Measurements from ENCODE around the gene DCXR. TPM values are rescaled to one million over a fixed set of nuclear protein-coding genes. Genes with fewer than 3 reads are reported as not detected.
A peak's percentile ranks its signal among the peaks of the same experiment; 100 is the strongest.

The DCXR gene
- total and polyA plus RNA-seq, 2 donors (not counting 3 experiments of a cell fraction or from before 2014, with no cell fraction given) = 93.0 to 178 TPM

DNA sequence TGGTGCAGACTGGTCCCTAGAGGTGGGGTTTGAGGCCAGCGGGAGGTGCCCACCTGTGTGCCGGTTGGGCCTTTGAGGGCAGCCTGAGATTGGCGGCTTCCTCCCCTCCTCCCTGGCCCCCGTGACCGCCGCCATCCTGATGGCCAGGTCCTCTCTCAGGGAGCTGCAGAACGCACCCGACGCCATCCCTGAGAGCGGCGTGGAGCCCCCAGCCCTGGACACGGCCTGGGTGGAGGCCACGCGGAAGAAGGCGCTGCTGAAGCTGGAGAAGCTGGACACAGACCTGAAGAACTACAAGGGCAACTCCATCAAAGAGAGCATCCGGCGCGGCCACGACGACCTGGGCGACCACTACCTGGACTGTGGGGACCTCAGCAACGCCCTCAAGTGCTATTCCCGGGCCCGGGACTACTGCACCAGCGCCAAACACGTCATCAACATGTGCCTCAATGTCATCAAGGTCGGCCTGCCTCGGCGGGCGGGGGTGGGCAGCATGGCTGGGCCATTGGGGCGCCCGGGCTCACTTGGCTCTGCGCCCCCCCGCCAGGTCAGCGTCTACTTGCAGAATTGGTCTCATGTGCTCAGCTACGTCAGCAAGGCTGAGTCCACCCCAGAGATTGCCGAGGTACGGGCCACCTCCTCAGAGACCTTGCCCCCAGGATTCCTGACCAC lies 17.0 kb upstream of the DCXR start:
- ChIA-PET CTCF (interaction anchor here (0.8 to 1.1 kb wide), 2 partner anchors 10 to 24 kb away, joined by 4 to 5 read pairs; no protein-coding TSS in a partner anchor), POLR2A (no interaction called here)
- no peak overlapping the region for H3K4me3 ChIP-seq (replicated peaks in 1 of 3; ENCODE audit: insufficient read depth in 1 of 3, low read depth in 1 of 3, low read length in 3 of 3)
- no peaks in the 10 kb centered on the region for H4K20me1 ChIP-seq (replicated peaks; ENCODE audit: control insufficient read depth, extremely low read depth, insufficient read depth, low read length)
- no peak overlapping the region for H3K9ac ChIP-seq (replicated peaks; ENCODE audit: extremely low read depth, insufficient read depth, low read length)
- TF ChIP-seq EZH2 (IDR thresholded peaks at IDR 0.05; ENCODE audit: borderline replicate concordance, low read depth, low read length, severe bottlenecking) = no peak
- TF ChIP-seq, protein P1, sequence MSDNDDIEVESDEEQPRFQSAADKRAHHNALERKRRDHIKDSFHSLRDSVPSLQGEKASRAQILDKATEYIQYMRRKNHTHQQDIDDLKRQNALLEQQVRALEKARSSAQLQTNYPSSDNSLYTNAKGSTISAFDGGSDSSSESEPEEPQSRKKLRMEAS (IDR thresholded peaks at IDR 0.05; ENCODE audit: insufficient read depth, insufficient read length) = no peak
- TF ChIP-seq FOS (IDR thresholded peaks at IDR 0.05; ENCODE audit: borderline replicate concordance, insufficient read depth, low read length) = no peak
- no peak for TF ChIP-seq POLR2AphosphoS5 (IDR thresholded peaks at IDR 0.05; ENCODE audit: insufficient read depth, low read depth, low read length)
- dilution Hi-C loops (cut with MboI; ENCODE audit: extremely low pct_ligation_motif_present, low sequenced_read_pairs) (no loop called here), intact Hi-C loops (cut with micrococcal nuclease) (no loop called here)
- peaks cover 11% of the 10 kb centered on the region for H3K79me2 ChIP-seq (ENCODE audit: control insufficient read depth, insufficient read depth, low read length)
- H3K9me3 ChIP-seq (replicated peaks; ENCODE audit: control insufficient read depth, insufficient read depth, low read length) = no peaks in the 10 kb centered on the region
- no peak for DNase-seq (ENCODE audit: low read depth, low spot score)
- peaks cover 12 to 39% of the 10 kb centered on the region in 2 experiments for H3K36me3 ChIP-seq (ENCODE audit: control insufficient read depth in 2 of 2, extremely low read depth in 1 of 2, insufficient read depth in 2 of 2, low read length in 2 of 2)
- no peak overlapping the region for H2AFZ ChIP-seq (ENCODE audit: low read depth, low read length)
- H3K9me1 ChIP-seq (replicated peaks; ENCODE audit: control insufficient read depth, extremely low read depth, insufficient read depth, low read length) = no peaks in the 10 kb centered on the region
- no peaks in the 10 kb centered on the region for H3K27me3 ChIP-seq (ENCODE audit: control insufficient read depth in 2 of 2, insufficient read depth in 2 of 2, low read length in 2 of 2)
- BruUV-seq (replicated peaks) = TSS peak; percentile 8
- H3K27ac ChIP-seq (ENCODE audit: insufficient read depth, low read depth, low read length) = no peak overlapping the region
- peaks cover 11% of the 10 kb centered on the region for H3K4me1 ChIP-seq (ENCODE audit: control insufficient read depth, extremely low read depth, insufficient read depth, low read length)
- H3K4me2 ChIP-seq (ENCODE audit: insufficient read depth, low read length) = no peak overlapping the region
- no peak for FAIRE-seq

DNA sequence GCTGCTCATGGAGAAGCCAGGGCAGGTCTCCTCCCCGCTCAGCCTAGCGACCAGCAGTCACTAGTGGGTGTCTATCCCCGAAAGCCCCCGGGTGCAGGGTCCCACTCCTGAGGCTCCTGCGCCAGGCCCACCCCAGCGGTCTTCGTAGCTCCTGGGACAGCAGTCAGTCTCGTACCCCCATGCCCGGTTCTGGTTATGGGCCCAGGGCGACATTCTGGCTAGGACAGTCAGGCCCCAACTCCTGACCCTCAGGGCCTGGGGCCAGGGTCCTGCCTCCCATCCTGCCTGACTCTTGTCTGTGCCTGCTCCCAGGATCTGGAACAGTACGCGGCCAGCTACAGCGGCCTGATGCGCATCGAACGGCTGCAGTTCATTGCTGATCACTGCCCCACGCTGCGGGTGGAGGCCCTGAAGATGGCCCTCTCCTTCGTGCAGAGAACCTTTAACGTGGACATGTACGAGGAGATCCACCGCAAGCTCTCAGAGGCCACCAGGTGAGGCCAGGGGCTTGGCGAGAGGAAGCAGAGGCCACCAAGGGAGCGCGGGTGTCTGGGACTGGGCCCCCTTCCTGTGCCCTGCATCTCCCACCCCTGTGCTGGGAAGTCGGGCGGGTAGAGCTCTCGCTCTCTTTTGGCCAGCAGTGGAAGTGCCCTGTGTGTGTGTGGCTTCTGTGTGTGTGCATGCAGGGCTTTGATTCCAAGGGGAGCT lies 16.2 kb upstream of the DCXR start:
- H3K9ac ChIP-seq (replicated peaks; ENCODE audit: extremely low read depth, insufficient read depth, low read length) = no peak overlapping the region
- CTCF ChIA-PET = interaction anchor here (0.8 to 1.1 kb wide), 3 partner anchors 11 to 23 kb away, joined by 3 to 5 read pairs (median 4); partner anchors contain the start of gene DCXR
- H3K36me3 ChIP-seq (ENCODE audit: control insufficient read depth in 2 of 2, extremely low read depth in 1 of 2, insufficient read depth in 2 of 2, low read length in 2 of 2) = peaks cover 12 to 38% of the 10 kb centered on the region in 2 experiments
- no peaks in the 10 kb centered on the region for H3K9me1 ChIP-seq (replicated peaks; ENCODE audit: control insufficient read depth, extremely low read depth, insufficient read depth, low read length)
- no TSS peak for BruUV-seq (replicated peaks)
- no peak overlapping the region for H3K4me2 ChIP-seq (ENCODE audit: insufficient read depth, low read length)
- no peaks in the 10 kb centered on the region for H3K27me3 ChIP-seq (ENCODE audit: control insufficient read depth in 2 of 2, insufficient read depth in 2 of 2, low read length in 2 of 2)
- H3K9me3 ChIP-seq (replicated peaks; ENCODE audit: control insufficient read depth, insufficient read depth, low read length) = no peaks in the 10 kb centered on the region
- H3K27ac ChIP-seq (ENCODE audit: insufficient read depth, low read depth, low read length) = no peak overlapping the region
- TF ChIP-seq POLR2AphosphoS5 (IDR thresholded peaks at IDR 0.05; ENCODE audit: insufficient read depth, low read depth, low read length) (no peak), GATA2 (IDR thresholded peaks at IDR 0.05; ENCODE audit: insufficient read depth, insufficient read length, low read depth, low read length) (no peak), FOS (IDR thresholded peaks at IDR 0.05; ENCODE audit: borderline replicate concordance, insufficient read depth, low read length) (no peak), EZH2 (IDR thresholded peaks at IDR 0.05; ENCODE audit: borderline replicate concordance, low read depth, low read length, severe bottlenecking) (no peak), MYC (IDR thresholded peaks at IDR 0.05; ENCODE audit: low read depth, low read length) (no peak), POLR2A (IDR thresholded peaks at IDR 0.05; ENCODE audit: low read depth, low read length) (no peak), JUN (IDR thresholded peaks at IDR 0.05; ENCODE audit: borderline replicate concordance, insufficient read depth, insufficient read length, low read depth) (no peak)
- TF ChIP-seq, protein P2, sequence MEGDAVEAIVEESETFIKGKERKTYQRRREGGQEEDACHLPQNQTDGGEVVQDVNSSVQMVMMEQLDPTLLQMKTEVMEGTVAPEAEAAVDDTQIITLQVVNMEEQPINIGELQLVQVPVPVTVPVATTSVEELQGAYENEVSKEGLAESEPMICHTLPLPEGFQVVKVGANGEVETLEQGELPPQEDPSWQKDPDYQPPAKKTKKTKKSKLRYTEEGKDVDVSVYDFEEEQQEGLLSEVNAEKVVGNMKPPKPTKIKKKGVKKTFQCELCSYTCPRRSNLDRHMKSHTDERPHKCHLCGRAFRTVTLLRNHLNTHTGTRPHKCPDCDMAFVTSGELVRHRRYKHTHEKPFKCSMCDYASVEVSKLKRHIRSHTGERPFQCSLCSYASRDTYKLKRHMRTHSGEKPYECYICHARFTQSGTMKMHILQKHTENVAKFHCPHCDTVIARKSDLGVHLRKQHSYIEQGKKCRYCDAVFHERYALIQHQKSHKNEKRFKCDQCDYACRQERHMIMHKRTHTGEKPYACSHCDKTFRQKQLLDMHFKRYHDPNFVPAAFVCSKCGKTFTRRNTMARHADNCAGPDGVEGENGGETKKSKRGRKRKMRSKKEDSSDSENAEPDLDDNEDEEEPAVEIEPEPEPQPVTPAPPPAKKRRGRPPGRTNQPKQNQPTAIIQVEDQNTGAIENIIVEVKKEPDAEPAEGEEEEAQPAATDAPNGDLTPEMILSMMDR (IDR thresholded peaks at IDR 0.05; ENCODE audit: extremely low read depth in 1 of 2, insufficient read depth in 1 of 2, low read depth in 1 of 2, low read length in 2 of 2) = no peak
- TF ChIP-seq, protein P1 (IDR thresholded peaks at IDR 0.05; ENCODE audit: insufficient read depth, insufficient read length) = no peak
- DNase-seq (ENCODE audit: low read depth, low spot score) (no peak), FAIRE-seq (no peak)
- H3K4me1 ChIP-seq (ENCODE audit: control insufficient read depth, extremely low read depth, insufficient read depth, low read length) = peaks cover 11% of the 10 kb centered on the region
- intact Hi-C loops (cut with micrococcal nuclease) = loop anchor here (2.0 kb wide), 1 partner anchor 17 kb away; the partner anchor contains the start of gene DCXR
- H3K79me2 ChIP-seq (ENCODE audit: control insufficient read depth, insufficient read depth, low read length) = peaks cover 11% of the 10 kb centered on the region
- dilution Hi-C loops (cut with MboI; ENCODE audit: extremely low pct_ligation_motif_present, low sequenced_read_pairs) = no loop called here
- H3K4me3 ChIP-seq (replicated peaks in 1 of 3; ENCODE audit: insufficient read depth in 1 of 3, low read depth in 1 of 3, low read length in 3 of 3) = no peak overlapping the region
- H2AFZ ChIP-seq (ENCODE audit: low read depth, low read length) = no peak overlapping the region
- no peaks in the 10 kb centered on the region for H4K20me1 ChIP-seq (replicated peaks; ENCODE audit: control insufficient read depth, extremely low read depth, insufficient read depth, low read length)
- POLR2A ChIA-PET = no interaction called here

All from endothelial cell of umbilical vein (primary cell).